HG02981 (cell line): ENCODE results near the gene ADAMTS14.

Experiments
- ATAC-seq: cut with Tn5 transposase; IDR thresholded peaks from one replicate; pipeline ENCODE4 v1.9.1; 2021; ENCODE audit warnings: mild to moderate bottlenecking, moderate library complexity; ENCODE audit not compliant: unreplicated experiment

ADAMTS14 gene

GRCh38 chr10:70690589-70690988 is 18.3 kb downstream of the ADAMTS14 start:
- ATAC-seq: no peak

GRCh38 chr10:70691611-70692010 is 19.3 kb downstream of the ADAMTS14 start:
- ATAC-seq: no peak

- no peak for ATAC-seq
Observed at GRCh38 chr10:70692043-70692603, 19.8 kb downstream of the ADAMTS14 start.

- ATAC-seq: no peak
Observed at GRCh38 chr10:70693619-70694335, 21.5 kb downstream of the ADAMTS14 start.

GRCh38 chr10:70694418-70695141 is 22.3 kb downstream of the ADAMTS14 start:
- ATAC-seq: no peak

GRCh38 chr10:70695241-70696030 is 23.1 kb downstream of the ADAMTS14 start:
- no peak for ATAC-seq

GRCh38 chr10:70698211-70698610 is 25.9 kb downstream of the ADAMTS14 start:
- no peak for ATAC-seq

GRCh38 chr10:70699063-70699658 is 26.9 kb downstream of the ADAMTS14 start:
- no peak for ATAC-seq

GRCh38 chr10:70699659-70700174 is 27.4 kb downstream of the ADAMTS14 start:
- ATAC-seq: no peak

- ATAC-seq: no peak
Observed at GRCh38 chr10:70702190-70702763, 30.0 kb downstream of the ADAMTS14 start.

GRCh38 chr10:70704211-70704610 is 31.9 kb downstream of the ADAMTS14 start:
- no peak for ATAC-seq

- no peak for ATAC-seq
Observed at GRCh38 chr10:70705121-70705861, 33.0 kb downstream of the ADAMTS14 start.

GRCh38 chr10:70711177-70711576 is 38.9 kb downstream of the ADAMTS14 start:
- ATAC-seq: no peak

GRCh38 chr10:70711911-70712310 is 39.6 kb downstream of the ADAMTS14 start:
- ATAC-seq: no peak

- no peak for ATAC-seq
Observed at GRCh38 chr10:70714245-70714644, 41.9 kb downstream of the ADAMTS14 start.

GRCh38 chr10:70714951-70715350 is 42.6 kb downstream of the ADAMTS14 start:
- ATAC-seq: no peak

- no peak for ATAC-seq
Observed at GRCh38 chr10:70715853-70716795, 43.8 kb downstream of the ADAMTS14 start.

GRCh38 chr10:70722820-70723424 is 50.6 kb downstream of the ADAMTS14 start:
- no peak for ATAC-seq
